Measurements from ENCODE around the gene SF1. TPM values are rescaled to one million over a fixed set of nuclear protein-coding genes. Genes with fewer than 3 reads are reported as not detected.

Gene SF1
- total and polyA plus RNA-seq, 2 of the 8 experiments (the other 6 are each of a cell fraction or from before 2014, with no cell fraction given): 72.7 to 353 TPM

- TF ChIP-seq CTBP2 (IDR thresholded peaks at IDR 0.05; ENCODE audit: borderline replicate concordance, insufficient read depth, insufficient read length, low read length): no peak
- no peak for TF ChIP-seq POLR2A (IDR thresholded peaks at IDR 0.05; ENCODE audit: control extremely low read depth in 1 of 2, low read depth in 2 of 2, low read length in 2 of 2)
- TF ChIP-seq BCL11A (IDR thresholded peaks at IDR 0.05; ENCODE audit: low read depth in 2 of 2, low read length in 2 of 2): no peak
- TF ChIP-seq SRF (IDR thresholded peaks at IDR 0.05; ENCODE audit: low read depth, low read length): no peak
- TF ChIP-seq NANOG (IDR thresholded peaks at IDR 0.05; ENCODE audit: insufficient read depth, low read depth, low read length, poor library complexity, severe bottlenecking): no peak
Observed at GRCh38 chr11:64741375-64742086, 36.8 kb downstream of the SF1 start (continued).

All from H1 (cell line).